Left ventricle myocardium inferior (tissue), 1 donor: ENCODE results near the gene RAP1A. TPM values are rescaled to one million over a fixed set of nuclear protein-coding genes. Genes with fewer than 3 reads are reported as not detected.
A peak's percentile ranks its signal among the peaks of the same experiment; 100 is the strongest.

Experiments used
- DNase-seq: peaks from one replicate; pipeline ENCODE4 v3.0.0-alpha.2; 2020
- H3K27ac ChIP-seq: fragments of 200-600 bp; replicated peaks from 2 replicates; pipeline ENCODE4 v1.8.0; 2021
- H3K27me3 ChIP-seq: fragments of 200-600 bp; 2 replicates; pipeline ENCODE4 v1.8.0; 2021; ENCODE audit warnings: low read depth
- H3K36me3 ChIP-seq: fragments of 200-600 bp; 2 replicates; pipeline ENCODE4 v1.8.0; 2021
- H3K4me1 ChIP-seq: fragments of 200-600 bp; 2 replicates; pipeline ENCODE4 v1.8.0; 2021
- H3K4me3 ChIP-seq: fragments of 200-600 bp; 2 replicates; pipeline ENCODE4 v1.8.0; 2021; ENCODE audit warnings: mild to moderate bottlenecking, moderate library complexity
- H3K9me3 ChIP-seq: fragments of 200-600 bp; replicated peaks from 2 replicates; pipeline ENCODE4 v1.8.0; 2021
- intact Hi-C: fragments of 100-400 bp; cut with micrococcal nuclease; formaldehyde crosslinking; loops from one replicate; pipeline ENCODE4 v1.11.0; 2022
- total RNA-seq: library from RNA; stranded (reverse); fragmentation: NEBNext Ultra II Directional; extraction: Animal tissue kit (Norgen Biotek cat#: 25700); gene quantifications from one replicate; pipeline ENCODE4 v1.2.1, GENCODE V29; 2021
- TF ChIP-seq, protein P1 (sequence below): fragments of 200-600 bp; IDR thresholded peaks from 2 replicates; pipeline ENCODE4 v1.8.0; 2021; ENCODE audit warnings: antibody characterized with exemption, mild to moderate bottlenecking, borderline replicate concordance
- donor health status: DM: no; HTN: yes; CAD: no; lungs with severe emphysema.

Gene RAP1A
- total RNA-seq, 1 donor from 2014 or later: 112 TPM

DNA sequence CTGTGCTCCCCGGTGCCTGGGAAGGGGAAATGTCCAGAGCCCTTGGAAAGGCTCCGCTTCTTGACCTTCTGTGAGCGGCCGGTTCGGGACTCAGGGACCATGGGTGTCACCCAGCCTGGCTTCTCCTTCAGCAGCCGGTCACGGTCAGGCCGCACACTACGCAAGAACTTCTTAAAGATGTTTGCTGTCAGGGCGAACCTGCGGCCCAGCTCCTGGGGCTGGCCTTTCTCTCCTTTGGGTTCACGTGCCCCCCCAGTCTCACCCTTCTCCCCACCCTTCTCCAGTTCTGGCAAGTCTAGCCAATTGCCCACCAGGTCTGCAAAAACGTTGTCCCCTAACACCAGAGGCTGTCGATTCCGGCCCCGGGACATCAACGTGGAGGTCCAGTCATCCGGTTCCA is 107.5 kb downstream of the RAP1A start:
- Histone ChIP-seq H3K36me3 (peaks cover 32% of the 10 kb centered on the region), H3K4me3 (no peak overlapping the region), H3K27ac (peak overlapping the region; percentile 46), H3K4me1 (peaks cover 98% of the 10 kb centered on the region), H3K27me3 (no peaks in the 10 kb centered on the region), H3K9me3 (no peaks in the 10 kb centered on the region)
- TF ChIP-seq, protein P1, sequence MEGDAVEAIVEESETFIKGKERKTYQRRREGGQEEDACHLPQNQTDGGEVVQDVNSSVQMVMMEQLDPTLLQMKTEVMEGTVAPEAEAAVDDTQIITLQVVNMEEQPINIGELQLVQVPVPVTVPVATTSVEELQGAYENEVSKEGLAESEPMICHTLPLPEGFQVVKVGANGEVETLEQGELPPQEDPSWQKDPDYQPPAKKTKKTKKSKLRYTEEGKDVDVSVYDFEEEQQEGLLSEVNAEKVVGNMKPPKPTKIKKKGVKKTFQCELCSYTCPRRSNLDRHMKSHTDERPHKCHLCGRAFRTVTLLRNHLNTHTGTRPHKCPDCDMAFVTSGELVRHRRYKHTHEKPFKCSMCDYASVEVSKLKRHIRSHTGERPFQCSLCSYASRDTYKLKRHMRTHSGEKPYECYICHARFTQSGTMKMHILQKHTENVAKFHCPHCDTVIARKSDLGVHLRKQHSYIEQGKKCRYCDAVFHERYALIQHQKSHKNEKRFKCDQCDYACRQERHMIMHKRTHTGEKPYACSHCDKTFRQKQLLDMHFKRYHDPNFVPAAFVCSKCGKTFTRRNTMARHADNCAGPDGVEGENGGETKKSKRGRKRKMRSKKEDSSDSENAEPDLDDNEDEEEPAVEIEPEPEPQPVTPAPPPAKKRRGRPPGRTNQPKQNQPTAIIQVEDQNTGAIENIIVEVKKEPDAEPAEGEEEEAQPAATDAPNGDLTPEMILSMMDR: no peak
- DNase-seq: no peak
- intact Hi-C loops: no loop called here

DNA sequence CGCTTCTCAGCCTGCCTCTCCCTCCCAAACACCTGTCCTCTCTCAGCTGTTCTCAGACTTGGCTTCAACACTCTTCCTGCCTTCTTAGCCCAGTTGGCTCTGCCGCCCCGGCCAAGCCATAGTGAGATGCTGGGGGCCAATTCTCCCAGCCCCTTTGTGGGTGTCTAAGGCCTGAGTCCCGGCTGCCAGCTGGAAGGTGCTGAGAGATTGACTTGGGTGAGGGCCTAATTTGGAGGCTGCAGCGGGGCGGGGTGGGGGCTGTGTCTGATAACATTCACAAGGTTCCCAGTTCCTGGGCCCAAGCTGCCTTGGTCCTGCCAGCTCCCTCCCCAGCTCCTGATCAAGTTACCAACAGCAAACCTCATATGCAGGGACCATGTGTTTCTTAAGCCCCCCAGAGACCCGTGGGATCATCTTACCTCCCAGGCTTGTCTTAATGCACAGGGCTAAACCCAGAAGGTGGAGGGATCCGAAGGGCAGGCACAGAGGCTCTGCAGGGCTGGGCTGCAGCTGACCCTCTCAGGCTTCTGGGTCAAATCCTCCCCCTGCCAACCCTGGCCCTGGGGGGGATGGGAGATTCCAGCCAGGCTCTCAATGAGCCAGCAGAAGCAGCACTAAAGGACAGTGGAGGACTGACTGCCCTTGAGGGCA is 109.8 kb downstream of the RAP1A start:
- intact Hi-C loops: no loop called here

GRCh38 chr1:111729946-111730681 is 110.5 kb downstream of the RAP1A start:
- H3K27me3 ChIP-seq: no peaks in the 10 kb centered on the region
- no peak for DNase-seq
- peak overlapping the region; percentile 98 for H3K27ac ChIP-seq
- H3K9me3 ChIP-seq: no peaks in the 10 kb centered on the region
- intact Hi-C loops: no loop called here
- H3K4me1 ChIP-seq: peaks cover 100% of the 10 kb centered on the region
- peak overlapping the region; percentile 19 for H3K4me3 ChIP-seq
- TF ChIP-seq, protein P1: no peak
- peaks cover 28% of the 10 kb centered on the region for H3K36me3 ChIP-seq

More for the DNA sequence above, 109.8 kb downstream of the RAP1A start:
- H3K27ac ChIP-seq: peak overlapping the region; percentile 98
- peaks cover 28% of the 10 kb centered on the region for H3K36me3 ChIP-seq
- peaks cover 99% of the 10 kb centered on the region for H3K4me1 ChIP-seq
- H3K9me3 ChIP-seq: no peaks in the 10 kb centered on the region
- TF ChIP-seq, protein P1: no peak
- no peaks in the 10 kb centered on the region for H3K27me3 ChIP-seq
- H3K4me3 ChIP-seq: peak overlapping the region; percentile 19
- peak; percentile 70 for DNase-seq

- Histone ChIP-seq H3K27ac (peak overlapping the region; percentile 98), H3K4me1 (peaks cover 100% of the 10 kb centered on the region)
- no peak for DNase-seq
These were observed 111.1 kb downstream of the RAP1A start for GRCh38 chr1:111730706-111731105.

GRCh38 chr1:111731956-111732355 is 112.4 kb downstream of the RAP1A start:
- Histone ChIP-seq H3K9me3 (no peaks in the 10 kb centered on the region), H3K27me3 (no peaks in the 10 kb centered on the region), H3K4me3 (no peak overlapping the region), H3K4me1 (peaks cover 100% of the 10 kb centered on the region), H3K27ac (peak overlapping the region; percentile 98), H3K36me3 (peaks cover 20% of the 10 kb centered on the region)
- TF ChIP-seq, protein P1: no peak
- intact Hi-C loops: no loop called here
- no peak for DNase-seq

More at GRCh38 chr1:111730706-111731105, 111.1 kb downstream of the RAP1A start:
- no peaks in the 10 kb centered on the region for H3K27me3 ChIP-seq
- no peak overlapping the region for H3K4me3 ChIP-seq
- intact Hi-C loops: no loop called here
- H3K9me3 ChIP-seq: no peaks in the 10 kb centered on the region
- TF ChIP-seq, protein P1: no peak
- peaks cover 28% of the 10 kb centered on the region for H3K36me3 ChIP-seq
